HFFc6 (cell line): ENCODE results near the gene TCEAL5. TPM values are rescaled to one million over a fixed set of nuclear protein-coding genes. Genes with fewer than 3 reads are reported as not detected.

Source experiments
- DNase-seq: peaks from one replicate; pipeline ENCODE4 v3.0.0-alpha.2; 2018
- H3K27ac Mint-ChIP-seq: 2 replicates; pipeline ENCODE4 v1.8.0; 2020; ENCODE audit warnings: mild to moderate bottlenecking, mixed read lengths
- H3K27me3 Mint-ChIP-seq: 2 replicates; pipeline ENCODE4 v1.8.0; 2021; ENCODE audit warnings: mild to moderate bottlenecking, moderate library complexity, mixed read lengths; ENCODE audit not compliant: insufficient read depth
- H3K36me3 Mint-ChIP-seq: 2 replicates; pipeline ENCODE4 v1.8.0; 2021; ENCODE audit warnings: low read depth, mixed read lengths
- H3K4me1 Mint-ChIP-seq: 2 replicates; pipeline ENCODE4 v1.8.0; 2020; ENCODE audit warnings: low read depth, mixed read lengths
- H3K4me3 Mint-ChIP-seq: 2 replicates; pipeline ENCODE4 v1.8.0; 2020; ENCODE audit warnings: mild to moderate bottlenecking, moderate library complexity, mixed read lengths
- H3K9me3 Mint-ChIP-seq: 2 replicates; pipeline ENCODE4 v1.8.0; 2020; ENCODE audit warnings: mild to moderate bottlenecking, mixed read lengths
- total RNA-seq, 6 experiments: library from RNA; stranded (reverse); fragmentation: NEBNext Ultra II Directional; extraction: Animal tissue kit (Norgen Biotek cat#: 25700); gene quantifications; 2 replicates in 1 of 6; 3 replicates in 5 of 6; pipeline ENCODE4 v1.2.3, GENCODE V29; 2021
- TF ChIP-seq, protein P1 (sequence below): fragments of 200-600 bp; sonication (generic); IDR thresholded peaks from 2 replicates; pipeline ENCODE4 v1.5.0; 2021; ENCODE audit warnings: antibody characterized with exemption, mild to moderate bottlenecking

TCEAL5 gene
- total RNA-seq, 6 experiments from 2014 or later: not detected

DNA sequence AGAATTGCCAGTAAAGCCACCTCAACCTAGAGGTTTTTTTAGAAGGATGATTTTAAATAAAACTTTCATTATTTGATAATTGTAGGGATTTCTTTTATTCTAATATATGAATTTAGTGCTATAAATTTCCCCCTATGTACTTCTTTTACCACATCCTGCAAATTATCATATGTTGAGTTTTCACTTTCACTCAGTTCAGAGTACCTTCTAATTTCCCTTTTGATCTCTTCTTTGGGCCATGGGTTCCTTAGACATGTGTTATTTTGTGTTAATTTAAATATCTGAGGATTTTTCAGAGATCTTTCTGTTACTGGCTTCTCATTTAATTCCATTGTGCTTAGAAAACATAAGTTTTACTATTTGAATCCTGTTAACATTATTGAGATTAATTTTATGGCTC lies 28.2 kb upstream of the TCEAL5 start:
- no peaks in the 10 kb centered on the region for H3K9me3 Mint-ChIP-seq
- no peak overlapping the region for H3K4me3 Mint-ChIP-seq
- no peak for DNase-seq
- TF ChIP-seq, protein P1, sequence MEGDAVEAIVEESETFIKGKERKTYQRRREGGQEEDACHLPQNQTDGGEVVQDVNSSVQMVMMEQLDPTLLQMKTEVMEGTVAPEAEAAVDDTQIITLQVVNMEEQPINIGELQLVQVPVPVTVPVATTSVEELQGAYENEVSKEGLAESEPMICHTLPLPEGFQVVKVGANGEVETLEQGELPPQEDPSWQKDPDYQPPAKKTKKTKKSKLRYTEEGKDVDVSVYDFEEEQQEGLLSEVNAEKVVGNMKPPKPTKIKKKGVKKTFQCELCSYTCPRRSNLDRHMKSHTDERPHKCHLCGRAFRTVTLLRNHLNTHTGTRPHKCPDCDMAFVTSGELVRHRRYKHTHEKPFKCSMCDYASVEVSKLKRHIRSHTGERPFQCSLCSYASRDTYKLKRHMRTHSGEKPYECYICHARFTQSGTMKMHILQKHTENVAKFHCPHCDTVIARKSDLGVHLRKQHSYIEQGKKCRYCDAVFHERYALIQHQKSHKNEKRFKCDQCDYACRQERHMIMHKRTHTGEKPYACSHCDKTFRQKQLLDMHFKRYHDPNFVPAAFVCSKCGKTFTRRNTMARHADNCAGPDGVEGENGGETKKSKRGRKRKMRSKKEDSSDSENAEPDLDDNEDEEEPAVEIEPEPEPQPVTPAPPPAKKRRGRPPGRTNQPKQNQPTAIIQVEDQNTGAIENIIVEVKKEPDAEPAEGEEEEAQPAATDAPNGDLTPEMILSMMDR: no peak
- H3K36me3 Mint-ChIP-seq: no peaks in the 10 kb centered on the region
- no peak overlapping the region for H3K27ac Mint-ChIP-seq
- no peaks in the 10 kb centered on the region; the same call in 1 of the 2 replicates for H3K27me3 Mint-ChIP-seq
- H3K4me1 Mint-ChIP-seq: no peaks in the 10 kb centered on the region

DNA sequence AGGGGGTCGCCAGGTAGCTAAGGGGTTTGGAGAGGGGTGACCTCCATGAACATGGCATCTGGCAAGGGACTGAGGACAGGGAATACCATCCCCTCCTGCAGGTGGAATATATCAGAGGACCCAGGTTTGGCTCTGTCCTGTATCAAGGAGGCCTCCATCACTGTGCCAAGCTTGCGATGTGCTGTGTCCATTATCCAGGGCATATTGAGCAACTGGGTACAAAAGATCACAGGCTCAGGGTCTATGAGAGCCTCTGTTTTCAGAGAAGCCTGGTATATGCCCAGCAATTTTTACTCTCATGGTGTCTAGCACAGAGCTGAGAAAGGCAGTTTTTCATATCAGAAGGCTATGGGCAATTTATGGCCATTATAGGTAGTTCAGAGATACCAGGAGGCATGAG lies 16.6 kb upstream of the TCEAL5 start:
- Mint-ChIP-seq H3K4me1 (no peaks in the 10 kb centered on the region), H3K4me3 (no peak overlapping the region), H3K27me3 (peaks cover 12% of the 10 kb centered on the region), H3K36me3 (no peaks in the 10 kb centered on the region), H3K27ac (no peak overlapping the region), H3K9me3 (no peaks in the 10 kb centered on the region)
- no peak for DNase-seq
- TF ChIP-seq, protein P1: no peak

DNA sequence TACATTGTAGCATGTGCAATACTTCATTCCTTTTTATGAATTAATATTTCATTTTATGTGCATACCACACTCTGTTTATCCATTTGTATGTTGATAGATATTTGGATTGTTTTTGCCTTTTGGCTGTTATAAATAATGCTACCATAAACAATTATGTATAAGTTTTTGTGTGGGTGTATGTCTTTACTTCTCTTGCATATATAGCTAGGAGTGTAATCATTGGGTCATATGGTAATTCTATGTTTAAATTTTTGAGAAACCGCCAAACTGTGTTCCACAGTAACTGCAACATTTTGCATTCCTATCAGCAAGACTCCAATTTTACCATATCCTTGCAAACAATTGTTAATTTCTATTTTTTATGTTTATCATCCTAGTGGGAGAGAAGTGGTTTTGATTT lies 3.1 kb upstream of the TCEAL5 start:
- H3K27ac Mint-ChIP-seq: no peak overlapping the region
- H3K4me1 Mint-ChIP-seq: no peaks in the 10 kb centered on the region
- no peaks in the 10 kb centered on the region for H3K9me3 Mint-ChIP-seq
- H3K4me3 Mint-ChIP-seq: no peak overlapping the region
- TF ChIP-seq, protein P1: no peak
- H3K27me3 Mint-ChIP-seq: peaks cover 39% of the 10 kb centered on the region
- DNase-seq: no peak
- H3K36me3 Mint-ChIP-seq: no peaks in the 10 kb centered on the region

DNA sequence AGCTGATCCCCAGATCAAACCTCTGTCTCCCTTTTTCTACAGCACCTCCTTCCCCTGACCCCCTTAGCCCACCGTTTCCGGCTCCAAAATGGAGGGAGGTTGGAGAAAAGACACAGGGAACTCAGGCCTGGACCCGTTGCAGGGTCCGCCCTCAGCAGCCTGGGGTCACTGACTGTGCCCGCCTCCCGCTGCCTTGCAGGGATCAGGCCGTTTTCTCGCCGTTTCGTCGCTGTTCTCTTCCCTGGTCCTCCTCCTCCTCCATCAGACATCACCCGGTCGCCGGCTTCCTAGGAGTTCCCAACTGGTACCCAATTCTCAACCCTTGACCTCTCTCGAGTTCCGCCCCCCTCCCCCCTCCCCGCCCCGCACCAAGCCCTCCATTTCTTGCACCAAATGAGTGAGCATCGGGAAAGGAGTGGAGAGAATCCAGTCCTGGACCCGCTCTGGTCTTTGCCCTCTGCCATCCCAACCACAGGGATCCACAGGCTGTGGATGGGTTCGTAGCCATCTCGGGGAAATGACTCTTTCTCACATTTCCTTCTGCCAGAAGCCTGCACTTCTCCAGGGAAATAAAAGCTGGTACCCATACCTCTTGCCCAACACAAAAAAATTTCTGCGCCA lies 493 bp downstream of the TCEAL5 start:
- no peak overlapping the region for H3K4me3 Mint-ChIP-seq
- TF ChIP-seq, protein P1: no peak
- no peaks in the 10 kb centered on the region for H3K36me3 Mint-ChIP-seq
- no peaks in the 10 kb centered on the region for H3K9me3 Mint-ChIP-seq
- DNase-seq: no peak
- no peak overlapping the region for H3K27ac Mint-ChIP-seq
- peaks cover 38% of the 10 kb centered on the region for H3K27me3 Mint-ChIP-seq
- no peaks in the 10 kb centered on the region for H3K4me1 Mint-ChIP-seq

DNA sequence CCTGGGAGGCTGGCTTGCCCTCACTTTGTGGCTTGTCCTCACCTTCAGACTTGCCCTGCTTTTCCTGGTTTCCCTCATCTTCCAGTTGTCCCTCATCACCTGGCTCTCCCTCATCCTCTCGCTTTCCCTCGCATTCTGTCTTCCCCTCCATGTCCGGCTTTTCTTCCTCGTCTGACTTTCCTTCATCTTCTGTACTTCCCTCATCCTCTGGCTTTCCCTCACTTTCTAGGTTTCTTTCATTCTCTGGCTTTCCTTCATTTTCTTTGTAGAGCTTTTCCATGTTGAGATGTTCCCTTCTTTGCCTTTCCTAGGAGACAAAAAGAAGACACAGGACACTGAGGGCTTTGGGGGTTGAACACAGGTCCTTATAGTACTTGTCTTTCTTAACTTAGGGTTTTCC lies 2.3 kb downstream of the TCEAL5 start:
- Mint-ChIP-seq H3K4me1 (no peaks in the 10 kb centered on the region), H3K4me3 (no peak overlapping the region), H3K27me3 (peaks cover 35% of the 10 kb centered on the region), H3K9me3 (no peaks in the 10 kb centered on the region), H3K27ac (no peak overlapping the region), H3K36me3 (no peaks in the 10 kb centered on the region)
- TF ChIP-seq, protein P1: no peak
- DNase-seq: no peak

DNA sequence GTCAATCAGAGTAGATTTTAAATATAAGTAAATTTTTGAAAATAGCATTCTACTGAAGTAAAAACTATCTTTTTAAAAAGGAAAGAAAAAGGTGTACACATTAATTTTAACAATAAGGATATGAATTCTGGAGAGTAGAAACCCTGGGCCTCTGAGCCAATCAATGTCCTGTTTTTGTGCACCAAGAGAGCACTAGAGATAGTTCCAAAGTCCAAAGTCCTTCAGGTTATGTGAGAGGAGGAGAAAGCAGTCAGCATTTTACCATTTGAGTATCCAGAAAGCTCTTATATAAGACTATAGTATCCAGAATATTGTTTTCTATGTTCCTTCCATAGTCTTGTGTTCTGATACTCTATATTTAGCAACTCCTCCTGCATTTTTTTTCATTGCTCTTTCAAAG lies 18.3 kb downstream of the TCEAL5 start:
- Mint-ChIP-seq H3K4me3 (no peak overlapping the region), H3K9me3 (no peaks in the 10 kb centered on the region), H3K27ac (no peak overlapping the region), H3K36me3 (peaks cover 16% of the 10 kb centered on the region), H3K27me3 (peaks cover 4% of the 10 kb centered on the region), H3K4me1 (peaks cover 23% of the 10 kb centered on the region)
- TF ChIP-seq, protein P1: no peak
- DNase-seq: no peak
